Upper lobe of right lung (tissue), 1 donor: Measurements from ENCODE around the gene B9D2. TPM values are rescaled to one million over a fixed set of nuclear protein-coding genes. Genes with fewer than 3 reads are reported as not detected.
A peak's percentile ranks its signal among the peaks of the same experiment; 100 is the strongest.

ENCODE experiments used
- ATAC-seq: fragments of 200-7000 bp; cut with Tn5 transposase; one replicate; pipeline ENCODE4 v1.9.1; 2020; ENCODE audit warnings: mild to moderate bottlenecking, moderate library complexity
- DNase-seq: peaks from one replicate; pipeline ENCODE4 v3.0.0-alpha.2; 2020
- H3K27ac ChIP-seq: fragments of 200-600 bp; one replicate; pipeline ENCODE4 v1.8.0; 2022
- H3K27me3 ChIP-seq: fragments of 200-600 bp; one replicate; pipeline ENCODE4 v1.8.0; 2022; ENCODE audit warnings: mild to moderate bottlenecking
- H3K36me3 ChIP-seq: fragments of 200-600 bp; one replicate; pipeline ENCODE4 v1.8.0; 2022
- H3K4me1 ChIP-seq: fragments of 200-600 bp; one replicate; pipeline ENCODE4 v1.8.0; 2022
- H3K4me3 ChIP-seq: fragments of 200-600 bp; one replicate; pipeline ENCODE4 v1.8.0; 2022; ENCODE audit warnings: mild to moderate bottlenecking
- H3K9me3 ChIP-seq: fragments of 200-600 bp; one replicate; pipeline ENCODE4 v1.8.0; 2022
- CTCF ChIP-seq: fragments of 200-600 bp; IDR thresholded peaks from one replicate; pipeline ENCODE4 v1.8.0; 2022; ENCODE audit warnings: antibody characterized with exemption
- intact Hi-C: fragments of 100-400 bp; cut with DNase I; formaldehyde crosslinking; loops from one replicate; pipeline ENCODE4 v1.11.0; 2022
- total RNA-seq: library from RNA; stranded (reverse); fragmentation: NEBNext Ultra II Directional; extraction: Animal tissue kit (Norgen Biotek cat#: 25700); gene quantifications from one replicate; pipeline ENCODE4 v1.2.1, GENCODE V29; 2021
- donor health status: DM: no; HTN: yes; CAD: no; lungs with severe emphysema.

Gene B9D2
- total RNA-seq, 1 donor from 2014 or later = 5.5 TPM

GRCh38 chr19:41330946-41331678 is 32.8 kb downstream of the B9D2 start:
- DNase-seq (no peak), ATAC-seq (no peak)
- H3K9me3 ChIP-seq = no peaks in the 10 kb centered on the region
- peaks cover 42% of the 10 kb centered on the region for H3K4me1 ChIP-seq
- intact Hi-C loops = no loop called here
- no peak overlapping the region for H3K27ac ChIP-seq
- no peaks in the 10 kb centered on the region for H3K27me3 ChIP-seq
- H3K36me3 ChIP-seq = peaks cover 56% of the 10 kb centered on the region
- no peak for TF ChIP-seq CTCF
- no peak overlapping the region for H3K4me3 ChIP-seq

- peaks cover 54% of the 10 kb centered on the region for H3K36me3 ChIP-seq
- intact Hi-C loops = no loop called here
- DNase-seq = no peak
- H3K9me3 ChIP-seq = no peaks in the 10 kb centered on the region
- H3K4me1 ChIP-seq = peaks cover 49% of the 10 kb centered on the region
- ATAC-seq = no peak
- TF ChIP-seq CTCF = no peak
- H3K27me3 ChIP-seq = no peaks in the 10 kb centered on the region
- no peak overlapping the region for H3K27ac ChIP-seq
- no peak overlapping the region for H3K4me3 ChIP-seq
Measured at GRCh38 chr19:41330481-41330880, 33.5 kb downstream of the B9D2 start.

- peaks cover 65% of the 10 kb centered on the region for H3K4me1 ChIP-seq
- H3K9me3 ChIP-seq = no peaks in the 10 kb centered on the region
- H3K36me3 ChIP-seq = peaks cover 42% of the 10 kb centered on the region
- H3K27ac ChIP-seq = peak overlapping the region; percentile 80
- peak; percentile 43 for ATAC-seq
- no peak overlapping the region for H3K4me3 ChIP-seq
- no peaks in the 10 kb centered on the region for H3K27me3 ChIP-seq
- intact Hi-C loops = no loop called here
- TF ChIP-seq CTCF = no peak
- no peak for DNase-seq
Measured at GRCh38 chr19:41328842-41329225, 35.1 kb downstream of the B9D2 start.

- DNase-seq (no peak), ATAC-seq (peak; percentile 17)
- TF ChIP-seq CTCF = no peak
- peaks cover 37% of the 10 kb centered on the region for H3K36me3 ChIP-seq
- peak overlapping the region; percentile 80 for H3K27ac ChIP-seq
- H3K4me1 ChIP-seq = peaks cover 71% of the 10 kb centered on the region
- H3K4me3 ChIP-seq = peak overlapping the region; percentile 36
- H3K27me3 ChIP-seq = no peaks in the 10 kb centered on the region
- no peaks in the 10 kb centered on the region for H3K9me3 ChIP-seq
- intact Hi-C loops = no loop called here
Measured at GRCh38 chr19:41328157-41328841, 35.6 kb downstream of the B9D2 start.

GRCh38 chr19:41327576-41328156 is 36.3 kb downstream of the B9D2 start:
- TF ChIP-seq CTCF = no peak
- H3K9me3 ChIP-seq = no peaks in the 10 kb centered on the region
- ATAC-seq (peak; percentile 85), DNase-seq (peak; percentile 96)
- peaks cover 77% of the 10 kb centered on the region for H3K4me1 ChIP-seq
- H3K27me3 ChIP-seq = no peaks in the 10 kb centered on the region
- peak overlapping the region; percentile 36 for H3K4me3 ChIP-seq
- peak overlapping the region; percentile 80 for H3K27ac ChIP-seq
- intact Hi-C loops = no loop called here
- H3K36me3 ChIP-seq = peaks cover 34% of the 10 kb centered on the region
